Measurements from ENCODE around the gene FOXL3.

GRCh38 chr7:327233-327931 is 37.4 kb downstream of the FOXL3 start:
- no peak for TF ChIP-seq CTCF (IDR thresholded peaks at IDR 0.05)
- TF ChIP-seq, protein P1, sequence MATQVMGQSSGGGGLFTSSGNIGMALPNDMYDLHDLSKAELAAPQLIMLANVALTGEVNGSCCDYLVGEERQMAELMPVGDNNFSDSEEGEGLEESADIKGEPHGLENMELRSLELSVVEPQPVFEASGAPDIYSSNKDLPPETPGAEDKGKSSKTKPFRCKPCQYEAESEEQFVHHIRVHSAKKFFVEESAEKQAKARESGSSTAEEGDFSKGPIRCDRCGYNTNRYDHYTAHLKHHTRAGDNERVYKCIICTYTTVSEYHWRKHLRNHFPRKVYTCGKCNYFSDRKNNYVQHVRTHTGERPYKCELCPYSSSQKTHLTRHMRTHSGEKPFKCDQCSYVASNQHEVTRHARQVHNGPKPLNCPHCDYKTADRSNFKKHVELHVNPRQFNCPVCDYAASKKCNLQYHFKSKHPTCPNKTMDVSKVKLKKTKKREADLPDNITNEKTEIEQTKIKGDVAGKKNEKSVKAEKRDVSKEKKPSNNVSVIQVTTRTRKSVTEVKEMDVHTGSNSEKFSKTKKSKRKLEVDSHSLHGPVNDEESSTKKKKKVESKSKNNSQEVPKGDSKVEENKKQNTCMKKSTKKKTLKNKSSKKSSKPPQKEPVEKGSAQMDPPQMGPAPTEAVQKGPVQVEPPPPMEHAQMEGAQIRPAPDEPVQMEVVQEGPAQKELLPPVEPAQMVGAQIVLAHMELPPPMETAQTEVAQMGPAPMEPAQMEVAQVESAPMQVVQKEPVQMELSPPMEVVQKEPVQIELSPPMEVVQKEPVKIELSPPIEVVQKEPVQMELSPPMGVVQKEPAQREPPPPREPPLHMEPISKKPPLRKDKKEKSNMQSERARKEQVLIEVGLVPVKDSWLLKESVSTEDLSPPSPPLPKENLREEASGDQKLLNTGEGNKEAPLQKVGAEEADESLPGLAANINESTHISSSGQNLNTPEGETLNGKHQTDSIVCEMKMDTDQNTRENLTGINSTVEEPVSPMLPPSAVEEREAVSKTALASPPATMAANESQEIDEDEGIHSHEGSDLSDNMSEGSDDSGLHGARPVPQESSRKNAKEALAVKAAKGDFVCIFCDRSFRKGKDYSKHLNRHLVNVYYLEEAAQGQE (IDR thresholded peaks at IDR 0.05; ENCODE audit: insufficient read depth in 1 of 2, low read depth in 2 of 2, low read length in 1 of 2), result no peak
- no peak for TF ChIP-seq SIN3A (IDR thresholded peaks at IDR 0.05; ENCODE audit: borderline replicate concordance, insufficient read depth, low read depth, low read length)

All from Panc1 (cell line).